ENCODE results near the gene ESRRA.

ESRRA gene

DNA sequence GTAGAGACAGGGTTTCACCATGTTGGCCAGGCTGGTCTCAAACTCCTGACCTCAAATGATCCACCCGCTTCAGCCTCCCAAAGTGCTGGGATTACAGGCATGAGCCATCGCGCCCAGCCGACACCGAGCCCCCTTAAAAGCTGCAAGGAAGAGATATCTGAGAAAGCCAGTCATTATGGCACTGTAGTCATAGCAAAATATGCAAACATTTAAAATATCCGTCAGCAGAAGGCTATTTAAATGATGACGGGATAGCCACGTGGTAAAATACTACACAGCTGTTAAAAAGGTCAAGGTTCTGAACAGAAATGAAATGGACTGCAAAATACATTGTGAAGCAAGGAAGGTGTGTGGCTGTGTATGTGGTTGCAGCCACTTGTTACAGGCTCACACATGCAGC is 28.2 kb downstream of the ESRRA start:
- no peak for DNase-seq (ENCODE audit: low read depth)

DNA sequence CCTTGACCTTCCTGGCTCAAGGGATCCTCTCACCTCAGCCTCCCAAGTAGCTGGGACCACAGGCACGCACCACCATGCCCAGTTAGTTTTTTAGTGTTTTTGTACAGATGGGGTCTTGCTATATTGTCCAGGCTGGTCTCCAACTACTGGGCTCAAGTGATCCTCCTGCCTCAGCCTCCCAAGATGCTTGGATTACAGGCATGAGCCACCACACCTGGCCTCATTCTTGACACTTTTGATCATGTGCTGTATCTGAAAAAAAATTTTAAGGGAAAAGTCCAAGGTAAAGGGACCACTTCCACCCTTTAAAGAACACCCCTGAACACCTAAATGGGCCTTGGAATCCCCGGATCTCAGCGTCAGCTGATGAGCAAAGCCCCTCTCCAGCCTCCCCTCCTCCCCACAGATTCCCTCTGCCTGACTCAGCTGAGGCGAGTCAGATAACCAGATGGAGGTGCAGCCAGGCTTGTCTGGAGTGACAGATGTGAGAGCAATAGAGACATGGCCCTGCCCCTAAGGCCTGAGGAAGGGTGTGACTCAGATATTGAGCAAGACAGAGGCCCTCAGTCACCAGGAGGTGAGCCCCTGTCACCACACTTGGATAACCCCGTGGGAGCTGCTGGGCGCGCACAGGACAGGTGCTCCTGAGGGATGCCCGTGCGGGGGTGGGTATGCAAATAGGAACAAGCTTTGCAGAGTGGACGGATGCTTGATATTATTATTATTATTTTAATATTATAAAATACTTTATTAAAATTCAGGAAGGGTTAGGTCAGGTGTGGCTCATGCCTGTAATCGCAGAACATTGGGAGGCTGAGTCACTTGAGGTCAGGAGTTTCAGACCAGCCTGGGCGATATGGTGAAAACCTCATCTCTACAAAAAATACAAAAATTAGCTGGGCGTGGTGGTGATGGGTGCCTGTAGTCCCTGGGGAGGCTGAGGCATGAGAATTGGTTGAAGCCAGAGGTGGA is 29.7 kb downstream of the ESRRA start:
- DNase-seq (ENCODE audit: low read depth): peak; percentile 95

DNA sequence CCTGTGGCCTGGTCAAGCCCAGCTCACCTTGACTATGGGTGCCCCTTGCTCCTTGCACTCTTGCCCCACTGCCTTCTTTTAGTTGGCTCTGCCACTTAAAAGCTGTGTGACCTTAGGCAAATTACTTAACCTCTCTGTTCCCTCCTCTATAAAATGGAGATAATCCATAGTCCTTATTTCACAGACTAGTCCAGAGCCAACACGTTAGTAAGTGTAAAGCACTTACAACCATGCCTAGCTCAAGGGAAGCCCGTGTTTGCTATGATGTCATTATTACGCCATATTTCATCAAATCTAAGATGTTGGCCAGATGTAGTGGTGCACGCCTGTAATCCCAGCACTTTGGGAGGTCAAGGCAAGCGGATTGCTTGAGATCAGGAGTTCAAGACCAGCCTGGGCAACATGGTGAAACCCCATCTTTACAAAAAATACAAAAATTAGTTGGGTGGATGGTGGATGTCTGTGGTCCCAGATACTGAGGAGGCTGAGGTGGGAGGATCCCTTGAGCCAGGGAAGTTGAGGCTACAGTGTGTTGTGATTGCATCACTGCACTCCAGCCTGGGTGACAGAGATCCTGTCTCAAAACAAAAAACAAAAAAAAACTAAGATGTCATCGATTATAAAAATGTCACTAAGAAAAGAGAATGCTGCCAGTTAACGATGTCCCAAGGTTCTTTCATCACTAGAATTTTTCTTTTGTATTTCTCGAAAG is 32.4 kb downstream of the ESRRA start:
- no peak for DNase-seq (ENCODE audit: low read depth)

DNA sequence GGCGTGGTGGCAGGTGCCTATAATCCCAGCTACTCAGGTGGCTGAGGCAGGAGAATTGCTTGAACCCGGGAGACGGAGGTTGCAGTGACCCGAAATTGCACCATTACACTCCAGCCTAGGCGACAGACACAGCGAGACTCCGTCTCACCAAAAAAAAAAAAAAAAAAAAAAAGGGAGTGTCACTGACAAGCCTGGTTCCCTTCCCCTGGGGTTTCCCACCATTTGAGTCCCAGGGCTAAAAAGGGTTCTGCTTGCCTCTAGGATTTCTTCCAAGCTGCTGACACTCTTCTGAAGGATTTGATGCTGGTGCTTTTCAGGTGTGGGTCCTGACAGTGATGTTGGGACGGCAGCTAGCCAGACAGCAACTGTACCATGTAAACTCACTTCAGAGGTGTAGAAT is 33.4 kb downstream of the ESRRA start:
- no peak for DNase-seq (ENCODE audit: low read depth)

DNA sequence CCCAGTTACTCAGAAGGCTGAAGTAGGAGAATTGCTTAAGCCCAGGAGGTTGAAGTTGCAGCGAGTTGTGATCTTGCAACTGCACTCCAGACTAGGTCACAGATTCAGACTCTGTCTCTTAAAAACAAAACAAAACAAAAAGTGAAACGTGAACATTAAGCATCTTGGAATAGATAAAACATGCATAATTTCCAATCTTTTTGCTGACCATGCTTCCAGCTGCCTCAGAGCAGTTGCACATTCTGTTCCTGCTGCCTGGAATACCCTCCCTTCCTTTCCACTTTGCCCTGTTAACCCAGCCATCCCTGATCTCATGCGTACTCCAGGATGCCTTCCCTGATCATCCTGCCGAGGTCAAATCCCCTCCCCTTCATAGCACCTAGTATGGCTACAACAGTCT is 34.0 kb downstream of the ESRRA start:
- DNase-seq (ENCODE audit: low read depth): no peak

DNA sequence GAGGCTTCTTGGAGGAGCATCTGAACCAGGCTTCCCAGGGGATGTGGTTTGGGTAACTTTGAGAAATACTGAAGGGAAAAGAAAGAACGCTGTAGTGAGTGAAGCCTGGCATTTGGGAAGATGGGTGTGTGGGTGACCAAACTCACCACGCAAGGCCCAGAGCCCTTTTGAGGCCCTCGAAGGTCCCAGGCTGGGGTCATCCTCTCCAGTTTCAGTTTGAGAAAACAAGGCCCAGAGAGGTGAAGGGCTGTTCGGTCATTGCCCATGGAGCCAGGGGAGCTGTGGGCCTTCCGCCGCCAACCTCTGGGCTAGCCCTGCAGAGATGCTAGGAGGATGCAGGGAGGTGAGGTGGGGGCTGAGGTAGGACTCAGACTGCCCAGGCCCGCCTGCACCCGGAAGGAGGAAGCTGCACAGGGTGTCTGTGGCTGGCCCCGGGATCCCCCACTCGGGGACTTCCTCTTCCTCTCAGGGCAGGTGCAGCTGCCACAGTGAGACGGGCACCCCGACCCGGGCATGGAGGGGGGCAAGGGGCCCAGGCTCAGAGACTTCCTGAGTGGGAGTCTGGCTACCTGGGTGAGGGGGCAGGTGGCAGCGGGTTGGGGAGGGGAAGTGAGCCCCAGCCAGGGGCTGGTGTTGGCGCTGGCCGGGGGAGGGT is 34.6 kb downstream of the ESRRA start, which contains the start of gene CCDC88B:
Gene CCDC88B, plus strand, starts transcription at position 451 of the 655 bp plus-strand sequence. Its CDS starts 63 bp downstream, at position 514.
- DNase-seq (ENCODE audit: low read depth): no peak

DNA sequence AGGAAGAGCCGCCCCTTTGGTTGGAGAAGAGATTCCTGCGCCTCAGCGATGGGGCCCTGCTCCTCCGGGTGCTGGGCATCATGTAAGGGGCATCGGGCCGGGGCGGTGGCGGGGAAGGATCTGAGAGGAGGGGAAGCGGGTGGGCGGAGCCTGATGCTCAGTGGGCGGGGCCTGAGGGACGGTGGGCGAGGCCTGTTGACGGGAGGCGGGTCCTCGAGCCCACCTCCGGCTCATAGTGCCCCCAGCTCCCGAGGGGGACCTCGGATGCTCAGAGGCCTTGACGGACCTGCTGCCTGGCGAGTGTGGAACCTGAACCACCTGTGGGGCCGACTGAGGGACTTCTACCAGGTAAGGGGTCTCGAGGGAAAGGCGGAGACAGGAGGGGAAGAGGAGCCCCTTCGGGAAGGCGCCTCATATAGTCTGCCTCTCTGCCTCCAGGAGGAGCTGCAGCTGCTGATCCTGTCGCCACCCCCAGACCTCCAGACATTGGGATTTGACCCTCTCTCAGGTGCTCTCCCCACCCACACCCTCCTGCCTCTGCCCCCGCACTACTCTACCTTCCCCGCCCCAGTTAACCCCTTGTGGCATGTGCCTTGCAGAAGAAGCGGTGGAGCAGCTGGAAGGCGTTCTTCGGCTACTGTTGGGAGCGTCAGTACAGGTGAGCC is 35.5 kb downstream of the ESRRA start:
- DNase-seq (ENCODE audit: low read depth): no peak

DNA sequence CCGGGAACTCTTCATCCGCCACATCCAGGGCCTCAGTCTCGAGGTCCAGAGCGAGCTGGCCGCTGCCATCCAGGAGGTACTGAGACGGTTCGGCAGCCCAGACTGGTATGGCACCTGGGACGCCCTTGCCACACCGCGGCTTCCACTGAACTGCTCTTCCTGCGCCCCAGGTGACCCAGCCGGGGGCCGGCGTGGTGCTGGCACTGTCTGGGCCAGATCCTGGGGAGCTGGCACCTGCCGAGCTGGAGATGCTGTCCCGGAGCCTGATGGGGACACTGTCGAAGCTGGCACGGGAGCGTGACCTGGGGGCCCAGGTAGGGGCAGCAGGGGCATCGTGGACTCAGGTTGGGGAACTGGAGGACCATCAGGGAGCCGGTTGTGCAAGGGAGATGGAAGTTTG is 36.1 kb downstream of the ESRRA start:
- no peak for DNase-seq (ENCODE audit: low read depth)

DNA sequence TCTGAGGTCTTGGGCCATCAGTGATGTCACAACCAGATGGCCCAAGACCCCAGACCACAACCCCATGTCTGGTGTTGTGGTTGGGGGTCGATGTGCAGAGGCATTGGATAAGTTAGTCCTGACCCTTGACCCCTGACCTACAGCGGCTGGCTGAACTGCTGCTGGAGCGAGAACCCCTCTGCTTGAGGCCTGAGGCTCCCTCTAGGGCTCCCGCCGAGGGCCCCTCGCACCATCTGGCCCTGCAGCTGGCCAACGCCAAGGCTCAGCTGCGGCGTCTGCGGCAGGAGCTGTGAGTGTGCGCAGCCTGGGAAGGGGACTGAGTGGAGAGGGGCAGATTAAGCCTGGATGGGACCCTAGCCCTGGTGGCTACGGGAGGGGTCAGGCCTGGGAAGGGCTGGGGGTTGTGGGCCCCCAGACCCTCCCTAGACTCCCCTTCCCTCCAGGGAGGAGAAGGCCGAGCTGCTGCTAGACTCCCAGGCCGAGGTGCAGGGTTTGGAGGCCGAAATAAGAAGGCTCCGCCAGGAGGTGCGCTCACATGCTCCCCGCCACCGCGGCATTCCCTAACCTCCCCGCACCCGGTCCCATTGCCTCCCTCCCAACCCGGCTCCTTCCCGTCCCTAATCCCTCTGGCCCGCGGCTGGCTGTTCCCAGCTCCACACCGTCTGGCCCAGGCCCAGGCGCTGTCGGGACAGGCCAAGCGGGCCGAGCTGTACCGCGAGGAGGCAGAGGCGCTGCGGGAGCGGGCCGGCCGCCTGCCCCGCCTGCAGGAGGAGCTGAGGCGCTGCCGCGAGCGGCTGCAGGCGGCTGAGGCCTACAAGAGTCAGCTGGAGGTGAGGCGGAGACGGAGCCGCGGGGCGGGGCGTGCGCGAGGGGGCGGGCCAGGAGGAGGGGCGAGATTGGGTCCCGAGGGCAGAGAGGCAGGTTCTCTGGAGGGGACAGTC is 36.8 kb downstream of the ESRRA start:
- no peak for DNase-seq (ENCODE audit: low read depth)

DNA sequence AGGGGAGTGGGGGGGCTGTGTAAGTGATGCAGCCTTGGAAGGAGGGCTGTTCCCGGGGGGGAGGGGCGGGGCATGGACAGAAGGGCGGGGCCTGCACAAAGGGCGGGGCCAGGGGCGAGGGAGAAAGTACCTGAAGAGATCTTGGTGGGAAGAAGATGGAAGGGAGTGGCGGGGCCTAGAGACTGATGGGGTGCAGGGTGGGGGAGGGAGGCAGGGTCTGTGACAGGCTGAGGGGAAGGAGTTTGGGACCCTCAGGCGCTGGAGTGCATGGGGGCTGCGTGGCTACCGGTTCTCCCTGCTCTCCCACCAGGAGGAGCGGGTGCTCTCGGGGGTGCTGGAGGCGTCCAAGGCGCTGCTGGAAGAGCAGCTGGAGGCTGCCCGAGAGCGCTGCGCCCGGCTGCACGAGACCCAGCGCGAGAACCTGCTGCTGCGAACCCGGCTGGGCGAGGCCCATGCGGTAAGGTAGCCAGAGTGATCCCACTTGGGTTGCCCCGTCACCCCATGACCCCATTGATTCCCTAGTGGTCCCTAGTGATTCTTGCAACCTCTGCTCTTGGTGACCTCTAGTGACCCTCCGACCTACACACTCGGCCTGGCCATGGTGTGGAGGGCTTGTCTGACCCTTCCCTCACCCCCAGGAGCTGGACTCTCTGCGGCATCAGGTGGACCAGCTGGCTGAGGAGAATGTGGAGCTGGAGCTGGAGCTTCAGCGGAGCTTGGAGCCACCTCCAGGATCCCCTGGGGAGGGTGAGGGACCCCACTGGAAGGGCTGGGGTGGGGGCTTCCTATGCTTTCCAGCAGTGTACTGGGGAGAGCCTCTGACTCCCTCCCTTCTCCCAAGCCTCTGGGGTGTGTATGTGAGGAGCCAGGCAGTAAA is 37.8 kb downstream of the ESRRA start:
- no peak for DNase-seq (ENCODE audit: low read depth)

DNA sequence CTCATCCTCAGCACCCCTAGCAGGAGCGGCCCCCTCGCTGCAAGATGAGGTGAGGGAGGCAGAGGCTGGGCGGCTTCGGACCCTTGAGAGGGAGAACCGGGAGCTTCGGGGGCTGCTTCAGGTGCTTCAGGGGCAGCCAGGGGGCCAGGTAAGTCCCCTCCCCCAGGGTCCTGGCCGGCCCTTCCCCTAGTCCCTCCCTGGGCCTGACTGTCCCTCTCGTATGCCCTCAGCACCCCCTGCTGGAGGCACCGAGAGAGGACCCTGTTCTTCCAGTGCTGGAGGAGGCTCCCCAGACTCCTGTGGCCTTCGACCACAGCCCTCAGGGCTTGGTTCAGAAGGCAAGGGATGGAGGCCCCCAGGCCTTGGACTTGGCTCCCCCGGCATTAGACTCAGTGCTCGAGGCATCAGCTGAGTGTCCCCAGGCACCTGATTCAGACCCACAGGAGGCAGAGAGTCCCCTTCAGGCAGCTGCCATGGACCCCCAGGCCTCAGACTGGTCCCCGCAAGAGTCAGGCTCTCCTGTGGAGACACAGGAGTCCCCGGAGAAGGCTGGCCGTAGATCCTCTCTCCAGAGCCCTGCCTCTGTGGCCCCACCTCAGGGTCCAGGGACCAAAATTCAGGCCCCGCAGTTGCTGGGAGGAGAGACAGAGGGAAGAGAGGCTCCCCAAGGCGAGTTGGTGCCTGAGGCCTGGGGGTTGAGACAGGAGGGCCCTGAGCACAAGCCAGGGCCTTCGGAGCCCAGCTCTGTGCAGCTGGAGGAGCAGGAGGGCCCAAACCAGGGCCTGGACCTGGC is 38.6 kb downstream of the ESRRA start:
- DNase-seq (ENCODE audit: low read depth): no peak

DNA sequence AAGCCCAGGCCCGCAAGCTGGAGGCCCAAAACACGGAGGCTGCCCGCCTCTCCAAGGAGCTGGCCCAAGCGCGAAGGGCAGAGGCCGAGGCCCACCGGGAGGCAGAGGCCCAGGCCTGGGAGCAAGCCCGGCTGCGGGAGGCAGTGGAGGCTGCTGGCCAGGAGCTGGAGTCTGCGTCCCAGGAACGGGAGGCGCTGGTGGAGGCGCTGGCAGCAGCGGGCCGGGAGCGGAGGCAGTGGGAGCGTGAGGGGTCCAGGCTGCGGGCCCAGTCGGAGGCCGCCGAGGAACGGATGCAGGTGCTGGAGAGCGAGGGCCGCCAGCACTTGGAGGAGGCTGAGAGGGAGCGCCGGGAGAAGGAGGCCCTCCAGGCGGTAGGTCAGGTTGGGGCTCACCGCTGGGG is 39.5 kb downstream of the ESRRA start:
- DNase-seq (ENCODE audit: low read depth): no peak

DNA sequence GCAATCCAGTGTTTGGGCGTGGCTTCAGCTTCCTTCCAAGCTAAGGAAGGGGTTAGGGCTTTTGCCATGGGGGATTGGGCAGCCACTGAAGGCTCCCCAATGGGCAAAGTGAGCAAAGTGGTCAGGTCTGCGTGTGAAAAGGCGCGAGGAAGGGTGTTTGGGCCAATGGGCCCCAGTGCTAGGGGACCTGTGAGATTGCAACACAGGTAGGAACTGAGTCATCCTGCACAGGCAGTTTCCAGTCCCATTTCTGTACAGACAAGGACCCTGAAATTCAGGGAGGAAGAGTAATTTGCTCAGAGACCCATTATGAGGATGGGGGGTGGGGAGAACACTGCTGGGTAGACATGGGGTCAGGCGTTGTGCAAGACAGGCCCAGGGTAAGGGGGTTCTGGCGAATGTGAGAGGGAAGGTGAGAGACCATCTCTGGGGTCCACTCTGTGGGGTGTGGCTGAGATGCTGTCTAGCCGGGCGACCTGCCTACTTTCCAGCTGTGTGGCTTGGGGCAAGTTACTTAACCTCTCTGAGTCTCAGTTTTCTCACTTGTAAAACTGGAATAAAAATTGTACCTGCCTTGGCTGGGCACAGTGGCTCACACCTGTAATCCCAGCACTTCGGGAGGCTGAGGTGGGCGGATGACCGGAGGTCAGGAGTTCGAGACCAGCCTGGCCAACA is 42.0 kb downstream of the ESRRA start:
- no peak for DNase-seq (ENCODE audit: low read depth)

DNA sequence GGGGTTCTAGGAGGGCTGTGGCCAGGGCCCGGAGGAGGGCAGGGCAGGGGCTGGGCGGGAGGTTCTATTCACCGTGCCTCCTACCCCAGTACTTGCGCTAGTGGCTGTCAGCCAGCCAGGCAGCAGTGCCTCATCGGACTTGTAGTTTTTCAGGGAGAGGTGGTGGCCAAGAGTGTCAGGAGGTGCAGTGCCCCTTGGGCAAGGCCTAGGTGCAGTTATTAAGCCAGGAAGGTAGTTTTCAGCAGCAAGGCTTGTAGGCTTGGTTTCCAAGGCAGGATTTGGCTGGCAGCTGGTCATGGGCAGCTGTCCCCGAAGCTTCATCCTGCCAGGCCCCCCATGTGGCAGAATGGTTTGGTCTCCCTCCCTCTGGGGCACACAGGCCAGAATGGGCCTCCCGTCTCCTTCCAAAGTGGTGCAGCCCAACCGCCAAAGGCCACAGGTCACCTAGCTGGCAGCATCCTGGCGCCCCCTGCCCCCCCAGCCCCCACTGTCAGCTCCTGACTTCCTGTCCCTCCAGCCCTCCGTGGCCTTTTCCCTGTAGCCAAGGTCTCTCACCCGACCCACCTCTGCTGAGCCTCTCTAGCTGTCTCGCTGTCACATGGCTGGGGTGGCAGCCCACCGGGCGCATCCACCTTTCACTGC is 43.2 kb downstream of the ESRRA start:
- DNase-seq (ENCODE audit: low read depth): no peak

DNA sequence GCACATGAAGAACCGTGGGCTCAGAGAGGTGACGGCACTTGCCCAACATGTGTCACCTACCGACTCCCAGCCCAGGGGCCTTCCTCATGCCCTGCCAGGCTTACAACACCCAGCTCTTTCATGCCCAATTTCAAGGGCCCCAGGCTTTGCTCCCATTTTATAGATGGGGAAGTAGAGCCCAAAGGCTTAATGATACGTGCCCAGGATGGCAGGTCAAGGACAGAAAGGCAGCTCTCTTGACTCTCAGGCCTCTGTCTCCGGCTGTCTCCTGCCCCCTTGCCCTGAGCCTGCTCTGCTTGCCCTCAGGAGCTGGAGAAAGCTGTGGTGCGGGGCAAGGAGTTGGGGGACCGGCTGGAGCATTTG is 43.7 kb downstream of the ESRRA start:
- DNase-seq (ENCODE audit: low read depth): no peak

DNA sequence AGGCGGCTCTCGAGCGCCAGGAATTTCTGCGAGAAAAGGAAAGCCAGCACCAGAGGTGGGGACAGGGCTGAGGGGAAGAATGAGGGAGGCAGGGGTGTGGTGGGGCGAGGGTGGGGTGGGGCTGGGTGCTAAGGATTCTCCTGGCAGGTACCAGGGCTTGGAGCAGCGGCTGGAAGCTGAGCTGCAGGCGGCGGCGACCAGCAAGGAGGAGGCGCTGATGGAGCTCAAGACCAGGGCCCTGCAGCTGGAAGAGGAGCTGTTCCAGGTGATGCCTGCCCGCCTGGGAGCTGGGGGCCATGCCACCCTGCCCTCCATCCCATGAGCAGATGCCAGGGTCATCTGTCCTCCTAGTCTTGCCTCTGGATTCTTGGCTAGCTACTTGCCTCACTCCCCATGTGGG is 44.1 kb downstream of the ESRRA start:
- DNase-seq (ENCODE audit: low read depth): no peak

DNA sequence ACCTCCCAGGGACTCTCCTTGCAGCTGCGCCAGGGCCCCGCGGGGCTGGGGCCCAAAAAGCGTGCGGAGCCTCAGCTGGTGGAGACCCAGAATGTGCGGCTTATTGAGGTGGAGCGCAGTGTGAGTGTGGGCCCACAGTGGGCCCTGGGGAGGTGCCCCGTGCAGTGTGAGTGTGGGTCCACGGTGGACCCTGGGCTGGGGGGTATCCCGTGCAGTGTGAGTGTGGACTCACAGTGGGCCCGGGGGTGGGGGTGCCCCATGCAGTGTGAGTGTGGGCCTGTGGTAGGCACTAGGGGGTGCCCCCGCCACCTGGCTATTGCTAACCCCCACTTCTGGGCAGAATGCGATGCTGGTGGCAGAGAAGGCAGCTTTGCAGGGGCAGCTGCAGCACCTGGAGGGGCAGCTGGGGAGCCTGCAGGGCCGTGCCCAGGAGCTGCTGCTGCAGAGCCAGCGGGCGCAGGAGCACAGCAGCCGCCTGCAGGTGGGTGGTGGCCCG is 45.9 kb downstream of the ESRRA start:
- DNase-seq (ENCODE audit: low read depth): no peak

All from HS-5 (cell line).